GM18870 (cell line): ENCODE results near the gene TRHDE.

Source experiments
- ATAC-seq: cut with Tn5 transposase; IDR thresholded peaks from one replicate; pipeline ENCODE4 v1.9.1; 2021; ENCODE audit warnings: moderate library complexity; ENCODE audit not compliant: unreplicated experiment

The TRHDE gene

DNA sequence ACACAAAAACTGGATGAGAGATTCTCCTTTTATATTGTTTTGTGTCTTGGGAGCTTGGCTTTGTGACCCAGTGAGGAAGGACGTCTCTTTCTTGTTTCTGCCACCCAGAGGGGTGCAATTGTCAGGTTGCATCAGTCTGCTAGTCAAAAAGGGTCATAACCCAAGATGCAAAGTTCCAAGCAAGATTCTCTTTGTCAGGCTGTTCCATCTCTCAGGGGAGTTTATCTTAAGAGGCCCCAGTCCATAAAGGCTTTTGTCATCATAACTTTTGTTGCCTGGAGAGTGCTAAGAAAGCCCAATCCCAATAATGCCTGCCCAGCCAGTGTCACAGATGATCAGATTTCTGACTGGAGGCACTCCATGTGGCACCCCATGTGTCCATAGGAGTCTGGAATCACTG is 444.9 kb downstream of the TRHDE start:
- no peak for ATAC-seq
